ENCODE measurements around the gene AGER. TPM values are rescaled to one million over a fixed set of nuclear protein-coding genes. Genes with fewer than 3 reads are reported as not detected.

The AGER gene
- total and polyA plus RNA-seq, 9 of the 15 experiments (the other 6 are each of a cell fraction or from before 2014, with no cell fraction given): 1.2 to 11.5 (median 4.1) TPM

GRCh38 chr6:32176476-32177182 is 7.4 kb downstream of the AGER start (continued):
- no peak for TF ChIP-seq AFF1 (IDR thresholded peaks at IDR 0.05; ENCODE audit: low read depth in 1 of 2, partially characterized antibody in 2 of 2)
- no peak for TF ChIP-seq ZNF695 (CRISPR knock-in tag; IDR thresholded peaks at IDR 0.05)
- TF ChIP-seq PHB (CRISPR knock-in tag; IDR thresholded peaks at IDR 0.05): no peak
- no peak for TF ChIP-seq CEBPG (CRISPR knock-in tag; IDR thresholded peaks at IDR 0.05)
- TF ChIP-seq CEBPG (tag; conservative IDR thresholded peaks at IDR 0.05 in 1 of 2, IDR thresholded peaks at IDR 0.05 in 1 of 2): peak; percentile 49 to 61; a peak in 3 of 4 replicates
- peak; percentile 66 to 68; a peak in 3 of 4 replicates for TF ChIP-seq HDAC1 (IDR thresholded peaks at IDR 0.05)
- no peak for TF ChIP-seq ZNF282 (CRISPR knock-in tag; IDR thresholded peaks at IDR 0.05)
- no peak for TF ChIP-seq NR3C1 (CRISPR knock-in tag; IDR thresholded peaks at IDR 0.05)
- no peak for TF ChIP-seq ARID3B (CRISPR knock-in tag; IDR thresholded peaks at IDR 0.05; ENCODE audit: borderline replicate concordance)
- TF ChIP-seq ZNF740 (CRISPR knock-in tag; IDR thresholded peaks at IDR 0.05): no peak
- no peak for TF ChIP-seq ZNF740 (tag; IDR thresholded peaks at IDR 0.05)
- peak; percentile 79; the same call in 1 of the 2 replicates for TF ChIP-seq ZNF512 (tag; IDR thresholded peaks at IDR 0.05)
- no peak for TF ChIP-seq DIDO1 (tag; IDR thresholded peaks at IDR 0.05; ENCODE audit: low read depth)
- no peak for TF ChIP-seq POLR2AphosphoS5 (IDR thresholded peaks at IDR 0.05; ENCODE audit: control insufficient read depth, insufficient read depth, low read depth, low read length)
- no peak for TF ChIP-seq ETS1 (conservative IDR thresholded peaks at IDR 0.05; ENCODE audit: control insufficient read depth, low read depth, low read length)
- TF ChIP-seq CBX1 (IDR thresholded peaks at IDR 0.05; ENCODE audit: low read depth): no peak
- no peak for TF ChIP-seq ADNP (tag; IDR thresholded peaks at IDR 0.05)
- TF ChIP-seq SMARCA4 (IDR thresholded peaks at IDR 0.05): 0 out of 2 replicates have a peak, but pooled peaks have one; percentile 7
- no peak for TF ChIP-seq ZNF217 (CRISPR knock-in tag; IDR thresholded peaks at IDR 0.05)
